Left renal cortex interstitium (tissue), 4 donors: ENCODE measurements around the gene RFX2. TPM values are rescaled to one million over a fixed set of nuclear protein-coding genes. Genes with fewer than 3 reads are reported as not detected.
"Not testable (repeated sequence)": the region's sequence is repeated elsewhere in the genome, so short reads cannot be mapped to it uniquely, and the experiment has no call there.

Experiments
- DNase-seq, 4 donors: peaks; one replicate each; pipeline ENCODE4 v3.0.0-alpha.2; 2013; ENCODE audit warnings: low read depth in 4 of 4, low spot score in 2 of 4, missing footprints in 1 of 4
- polyA plus RNA-seq, 4 donors: library from polyadenylated mRNA; unstranded; fragments of 120-200 nt; gene quantifications; one replicate each; pipeline ENCODE4 v1.2.1, GENCODE V29; 2013; ENCODE audit not compliant: insufficient read length in 4 of 4

RFX2 gene
- polyA plus RNA-seq, 4 donors = 6.7 to 11.1 (median 8.8) TPM

GRCh38 chr19:6078068-6078467 lies 32.2 kb downstream of the RFX2 start:
- DNase-seq = no peak

GRCh38 chr19:6076675-6077463 lies 33.4 kb downstream of the RFX2 start:
- no peak for DNase-seq

GRCh38 chr19:6076291-6076665 lies 34.0 kb downstream of the RFX2 start:
- no peak for DNase-seq

- DNase-seq = no peak
These were observed 35.4 kb downstream of the RFX2 start for GRCh38 chr19:6074709-6075403.

GRCh38 chr19:6073858-6074708 lies 36.2 kb downstream of the RFX2 start:
- DNase-seq = no peak

- DNase-seq = not testable (repeated sequence)
These were observed 37.1 kb downstream of the RFX2 start for GRCh38 chr19:6073233-6073632.

GRCh38 chr19:6071875-6072274 lies 38.4 kb downstream of the RFX2 start:
- no peak for DNase-seq

- no peak for DNase-seq
These were observed 39.4 kb downstream of the RFX2 start for GRCh38 chr19:6070720-6071485.

GRCh38 chr19:6070207-6070681 lies 40.1 kb downstream of the RFX2 start:
- DNase-seq = no peak

GRCh38 chr19:6069268-6069791 lies 41.0 kb downstream of the RFX2 start:
- no peak for DNase-seq

- no peak for DNase-seq
These were observed 41.6 kb downstream of the RFX2 start for GRCh38 chr19:6068711-6069110.

- DNase-seq = no peak
These were observed 42.3 kb downstream of the RFX2 start for GRCh38 chr19:6067975-6068374.

GRCh38 chr19:6066661-6067646 lies 43.3 kb downstream of the RFX2 start:
- peak in 3 of 4 donors; percentile 77 to 91 (median 88) for DNase-seq

- no peak for DNase-seq
These were observed 44.5 kb downstream of the RFX2 start for GRCh38 chr19:6065685-6066374.

GRCh38 chr19:6064336-6065073 lies 45.8 kb downstream of the RFX2 start:
- no peak for DNase-seq

- no peak for DNase-seq
These were observed 46.5 kb downstream of the RFX2 start for GRCh38 chr19:6063576-6064335.
